GM21529 (cell line): ENCODE data around the gene IPO5.
"Not testable (repeated sequence)": the region's sequence is repeated elsewhere in the genome, so short reads cannot be mapped to it uniquely, and the experiment has no call there.

Source experiments
- ATAC-seq: cut with Tn5 transposase; IDR thresholded peaks from one replicate; pipeline ENCODE4 v1.9.1; 2021; ENCODE audit not compliant: unreplicated experiment

Gene IPO5

GRCh38 chr13:98007001-98007400 lies 53.5 kb downstream of the IPO5 start:
- ATAC-seq: no peak

GRCh38 chr13:98013241-98013640 lies 59.8 kb downstream of the IPO5 start:
- no peak for ATAC-seq

- no peak for ATAC-seq
Measured at GRCh38 chr13:98014766-98015165, 61.3 kb downstream of the IPO5 start.

GRCh38 chr13:98018293-98018692 lies 64.8 kb downstream of the IPO5 start:
- no peak for ATAC-seq

- ATAC-seq: no peak
Measured at GRCh38 chr13:98019186-98019585, 65.7 kb downstream of the IPO5 start.

GRCh38 chr13:98020271-98020670 lies 66.8 kb downstream of the IPO5 start:
- ATAC-seq: no peak

- no peak for ATAC-seq
Measured at GRCh38 chr13:98022210-98022609, 68.7 kb downstream of the IPO5 start.

GRCh38 chr13:98025480-98026025 lies 72.1 kb downstream of the IPO5 start:
- no peak for ATAC-seq

- ATAC-seq: no peak
Measured at GRCh38 chr13:98026457-98026857, 73.0 kb downstream of the IPO5 start.

- ATAC-seq: no peak
Measured at GRCh38 chr13:98032168-98032567, 78.7 kb downstream of the IPO5 start.

- ATAC-seq: no peak
Measured at GRCh38 chr13:98033277-98034247, 80.1 kb downstream of the IPO5 start.

- ATAC-seq: no peak
Measured at GRCh38 chr13:98035373-98035772, 81.9 kb downstream of the IPO5 start.

GRCh38 chr13:98036564-98037302 lies 83.3 kb downstream of the IPO5 start:
- not testable (repeated sequence) for ATAC-seq

GRCh38 chr13:98039261-98039660 lies 85.8 kb downstream of the IPO5 start:
- no peak for ATAC-seq

GRCh38 chr13:98039964-98040363 lies 86.5 kb downstream of the IPO5 start:
- no peak for ATAC-seq

GRCh38 chr13:98041081-98041820 lies 87.8 kb downstream of the IPO5 start:
- no peak for ATAC-seq

- no peak for ATAC-seq
Measured at GRCh38 chr13:98044301-98044700, 90.8 kb downstream of the IPO5 start.

- ATAC-seq: not testable (repeated sequence)
Measured at GRCh38 chr13:98047785-98048184, 94.3 kb downstream of the IPO5 start.

- ATAC-seq: no peak
Measured at GRCh38 chr13:98048265-98048664, 94.8 kb downstream of the IPO5 start.

- no peak for ATAC-seq
Measured at GRCh38 chr13:98050041-98050466, 96.6 kb downstream of the IPO5 start.

GRCh38 chr13:98052412-98052811 lies 98.9 kb downstream of the IPO5 start:
- no peak for ATAC-seq
